GM12878 (cell line): ENCODE measurements around the gene KAT14. TPM values are rescaled to one million over a fixed set of nuclear protein-coding genes. Genes with fewer than 3 reads are reported as not detected.

Experiments
- ATAC-seq: fragments of 200-7000 bp; cut with Tn5 transposase; 3 replicates; pipeline ENCODE4 v1.9.1; 2020; ENCODE audit warnings: mild to moderate bottlenecking, moderate library complexity
- BruUV-seq: library from RNA; stranded (reverse); fragments of 400-500 nt; replicated peaks from 2 replicates; lab custom pipeline; 2021; lab: Mats Ljungman, UMichigan
- CTCF ChIA-PET: fragments of 300-600 bp; sonication (Branson Sonifier 250); formaldehyde crosslinking; extraction: SDS; loops from one replicate; lab custom pipeline; 2021; ENCODE audit warnings: inconsistent platforms; lab: Yijun Ruan, JAX
- POLR2A ChIA-PET: fragments of 350-600 bp; formaldehyde crosslinking; extraction: SDS; loops from one replicate; lab custom pipeline; 2021; ENCODE audit warnings: inconsistent platforms; lab: Charles Lee
- RAD21 ChIA-PET: fragments of 300-600 bp; sonication (Branson Sonifier 250); formaldehyde crosslinking; loops from one replicate; lab custom pipeline; 2023; ENCODE audit warnings: antibody characterized with exemption; ENCODE audit not compliant: unreplicated experiment; lab: Charles Lee
- SMC1A ChIA-PET: fragments of 300-600 bp; sonication (Branson Sonifier 250); formaldehyde crosslinking; loops from one replicate; lab custom pipeline; 2023; ENCODE audit not compliant: unreplicated experiment, uncharacterized antibody; lab: Charles Lee
- DNase-seq: peaks from one replicate; pipeline ENCODE4 v3.0.0-alpha.2; 2011; ENCODE audit warnings: low read depth, low spot score
- FAIRE-seq: peaks from 3 replicates; lab custom pipeline; 2011; peaks lifted over from hg19 to GRCh38; lab: Jason Lieb, UNC
- H2AFZ ChIP-seq: 2 replicates; pipeline ENCODE4 v1.6.0; 2011; ENCODE audit warnings: low read depth, low read length, control low read depth; ENCODE audit not compliant: control insufficient read depth
- H3K27ac ChIP-seq: 2 replicates; pipeline ENCODE4 v1.5.1; 2011; ENCODE audit warnings: control low read depth; ENCODE audit not compliant: control insufficient read depth, insufficient read depth
- H3K27me3 ChIP-seq, 2 experiments: replicated peaks in 1 of 2; 2 replicates each; pipeline versions ENCODE4 v1.6.0 to v1.6.1; 2011; ENCODE audit warnings: low read length in 1 of 2; ENCODE audit not compliant: control insufficient read depth in 2 of 2, insufficient read depth in 2 of 2
- H3K36me3 ChIP-seq, 2 experiments: 2 replicates each; pipeline ENCODE4 v1.5.1; 2011; ENCODE audit warnings: low read length in 1 of 2; ENCODE audit not compliant: control insufficient read depth in 2 of 2, insufficient read depth in 2 of 2
- H3K4me1 ChIP-seq: 2 replicates; pipeline ENCODE4 v1.6.1; 2011; ENCODE audit warnings: mild to moderate bottlenecking, low read length, moderate library complexity, mixed read lengths; ENCODE audit not compliant: control insufficient read depth, insufficient read depth
- H3K4me2 ChIP-seq: 2 replicates; pipeline ENCODE4 v1.6.0; 2011; ENCODE audit warnings: control low read depth; ENCODE audit not compliant: control insufficient read depth, insufficient read depth
- H3K4me3 ChIP-seq: fragments of 200-600 bp; sonication (generic); 2 replicates; pipeline ENCODE4 v1.5.1; 2016
- H3K79me2 ChIP-seq: 2 replicates; pipeline ENCODE4 v1.6.0; 2011; ENCODE audit warnings: low read length; ENCODE audit not compliant: control insufficient read depth, insufficient read depth
- H3K9ac ChIP-seq: 2 replicates; pipeline ENCODE4 v1.8.0; 2011; ENCODE audit warnings: low read length, control low read depth, mixed read lengths; ENCODE audit not compliant: control insufficient read depth, insufficient read depth
- H3K9me3 ChIP-seq: replicated peaks from 3 replicates; pipeline ENCODE4 v1.5.1; 2011; ENCODE audit warnings: mild to moderate bottlenecking, low read length; ENCODE audit not compliant: control insufficient read depth, insufficient read depth
- H4K20me1 ChIP-seq: 2 replicates; pipeline ENCODE4 v1.6.0; 2011; ENCODE audit not compliant: control insufficient read depth, insufficient read depth
- ATF7 ChIP-seq: fragments of 450-650 bp; IDR thresholded peaks from 2 replicates; pipeline ENCODE4 v1.6.1; 2016; ENCODE audit warnings: low read depth, mild to moderate bottlenecking
- ESRRA ChIP-seq: IDR thresholded peaks from 2 replicates; pipeline ENCODE4 v1.6.1; 2012; ENCODE audit warnings: mild to moderate bottlenecking, low read length, improper control_type of control experiment
- RAD51 ChIP-seq: fragments of 450-650 bp; IDR thresholded peaks from 2 replicates; pipeline ENCODE4 v1.6.1; 2016; ENCODE audit warnings: moderate library complexity, mild to moderate bottlenecking, inconsistent platforms
- SREBF1 ChIP-seq: IDR thresholded peaks from 2 replicates; pipeline ENCODE4 v1.6.1; 2012; ENCODE audit warnings: mild to moderate bottlenecking, low read length
- TBL1XR1 ChIP-seq: IDR thresholded peaks from 2 replicates; pipeline ENCODE4 v1.6.1; 2012; ENCODE audit warnings: low read depth, low read length, improper control_type of control experiment
- ZNF24 ChIP-seq: fragments of 450-650 bp; IDR thresholded peaks from 2 replicates; pipeline ENCODE4 v1.6.1; 2017; ENCODE audit warnings: antibody characterized with exemption, mild to moderate bottlenecking
- WGBS: methylation state at CpG from one replicate; pipeline ENCODE4 v1.1.6; 2016; ENCODE audit warnings: low lambda C conversion rate; ENCODE audit not compliant: insufficient replicate concordance, insufficient coverage; ENCODE audit errors: missing lambda C conversion rate; 5-methylcytosine and 5-hydroxymethylcytosine counted together
- in situ Hi-C: fragments of 300-500 bp; cut with MboI; formaldehyde crosslinking; loops from 9 replicates; pipeline ENCODE4 v1.14.3; 2018; ENCODE audit warnings: mixed read lengths
- intact Hi-C: fragments of 100-400 bp; cut with micrococcal nuclease; formaldehyde crosslinking; loops from one replicate; pipeline ENCODE4 v1.14.2; 2022; ENCODE audit not compliant: unreplicated experiment
- polyA plus RNA-seq, 11 experiments: library from polyadenylated mRNA; depleted of rRNA in 4 of 11; unstranded in 6 of 11; stranded (reverse) in 5 of 11; fragments of >200 nt; fragmentation: Nextera tagmentation in 4 of 11; fragmentation: Illumina TruSeq in 1 of 11; extraction: Ambion mirVana in 4 of 11; extraction: Trizol in 1 of 11; gene quantifications; 1 replicate in 1 of 11; 2 replicates in 10 of 11; pipeline versions ENCODE4 v1.2.1 to v1.2.3, GENCODE V29; 2011 to 2016; ENCODE audit warnings: inconsistent platforms in 2 of 11, missing spikeins in 2 of 11, low read depth in 1 of 11
- total RNA-seq, 4 experiments: library from RNA; depleted of rRNA in 3 of 4; stranded (reverse); fragments of >200 nt in 3 of 4; fragmentation: Illumina TruSeq in 1 of 4; extraction: Trizol in 1 of 4; gene quantifications; 2 replicates each; pipeline versions ENCODE4 v1.2.1 to v1.2.3, GENCODE V29; 2013 to 2021
- TF ChIP-seq, protein P1 (sequence below): IDR thresholded peaks from 2 replicates; pipeline ENCODE4 v1.6.1; 2011; ENCODE audit warnings: borderline replicate concordance, low read depth, mild to moderate bottlenecking, moderate library complexity, low read length; ENCODE audit not compliant: insufficient read depth, poor library complexity, severe bottlenecking

The KAT14 gene
- total and polyA plus RNA-seq, 10 of the 15 experiments (the other 5 are each of a cell fraction or from before 2014, with no cell fraction given): 4.0 to 19.9 (median 13.9) TPM

DNA sequence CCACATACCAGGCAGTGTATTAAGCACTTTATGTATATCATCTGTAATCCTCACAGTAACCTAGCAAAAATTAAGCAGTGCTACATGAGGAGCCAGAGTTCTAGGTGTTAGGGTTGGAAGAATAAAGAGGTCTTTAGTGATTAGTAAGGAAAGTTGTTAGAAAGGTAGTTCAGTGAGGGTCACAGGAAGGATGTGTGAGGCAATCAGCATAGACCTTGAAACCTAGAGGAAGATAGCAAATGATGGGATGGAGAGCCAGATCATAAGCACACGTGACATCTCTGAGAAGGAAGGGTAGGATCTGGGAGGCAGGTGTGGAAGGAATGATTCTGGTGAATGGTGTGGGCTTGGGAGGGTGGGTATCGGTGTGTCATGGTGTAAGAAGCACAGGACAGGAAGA, 2.2 kb downstream of the KAT14 start (continued):
- TF ChIP-seq, protein P1, sequence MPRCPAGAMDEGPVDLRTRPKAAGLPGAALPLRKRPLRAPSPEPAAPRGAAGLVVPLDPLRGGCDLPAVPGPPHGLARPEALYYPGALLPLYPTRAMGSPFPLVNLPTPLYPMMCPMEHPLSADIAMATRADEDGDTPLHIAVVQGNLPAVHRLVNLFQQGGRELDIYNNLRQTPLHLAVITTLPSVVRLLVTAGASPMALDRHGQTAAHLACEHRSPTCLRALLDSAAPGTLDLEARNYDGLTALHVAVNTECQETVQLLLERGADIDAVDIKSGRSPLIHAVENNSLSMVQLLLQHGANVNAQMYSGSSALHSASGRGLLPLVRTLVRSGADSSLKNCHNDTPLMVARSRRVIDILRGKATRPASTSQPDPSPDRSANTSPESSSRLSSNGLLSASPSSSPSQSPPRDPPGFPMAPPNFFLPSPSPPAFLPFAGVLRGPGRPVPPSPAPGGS: no peak
- TF ChIP-seq RAD51 (no peak), ZNF24 (no peak), TBL1XR1 (no peak), ATF7 (no peak), ESRRA (no peak)
- TF ChIP-seq, all 136 proteins: peak for 0

- Histone ChIP-seq H3K9ac (no peak overlapping the region), H4K20me1 (no peaks in the 10 kb centered on the region), H3K27me3 (no peaks in the 10 kb centered on the region), H3K79me2 (peaks cover 5% of the 10 kb centered on the region), H3K4me1 (no peaks in the 10 kb centered on the region), H3K4me2 (no peak overlapping the region), H3K9me3 (no peaks in the 10 kb centered on the region), H2AFZ (no peak overlapping the region), H3K36me3 (peaks cover 3 to 4% of the 10 kb centered on the region in 2 experiments; a peak in 2 of 4 replicates), H3K27ac (no peak overlapping the region), H3K4me3 (no peak overlapping the region)
- 94% methylated on average over 1 of the region's 1 CpG for WGBS
- in situ Hi-C loops: no loop called here
- BruUV-seq: no TSS peak
- DNase-seq (no peak), FAIRE-seq (no peak), ATAC-seq (no peak)
- ChIA-PET CTCF (no interaction called here), POLR2A (no interaction called here), RAD21 (no interaction called here), SMC1A (no interaction called here)
- no peak for TF ChIP-seq SREBF1
- intact Hi-C loops: no loop called here
Measured at GRCh38 chr20:18144541-18145099, 7.0 kb downstream of the KAT14 start.
